ENCODE data around the gene TPST2. TPM values are rescaled to one million over a fixed set of nuclear protein-coding genes. Genes with fewer than 3 reads are reported as not detected.
A peak's percentile ranks its signal among the peaks of the same experiment; 100 is the strongest.

Gene TPST2
- total and polyA plus RNA-seq, 9 of the 15 experiments (the other 6 are each of a cell fraction or from before 2014, with no cell fraction given), result 14.2 to 123 (median 60.1) TPM

DNA sequence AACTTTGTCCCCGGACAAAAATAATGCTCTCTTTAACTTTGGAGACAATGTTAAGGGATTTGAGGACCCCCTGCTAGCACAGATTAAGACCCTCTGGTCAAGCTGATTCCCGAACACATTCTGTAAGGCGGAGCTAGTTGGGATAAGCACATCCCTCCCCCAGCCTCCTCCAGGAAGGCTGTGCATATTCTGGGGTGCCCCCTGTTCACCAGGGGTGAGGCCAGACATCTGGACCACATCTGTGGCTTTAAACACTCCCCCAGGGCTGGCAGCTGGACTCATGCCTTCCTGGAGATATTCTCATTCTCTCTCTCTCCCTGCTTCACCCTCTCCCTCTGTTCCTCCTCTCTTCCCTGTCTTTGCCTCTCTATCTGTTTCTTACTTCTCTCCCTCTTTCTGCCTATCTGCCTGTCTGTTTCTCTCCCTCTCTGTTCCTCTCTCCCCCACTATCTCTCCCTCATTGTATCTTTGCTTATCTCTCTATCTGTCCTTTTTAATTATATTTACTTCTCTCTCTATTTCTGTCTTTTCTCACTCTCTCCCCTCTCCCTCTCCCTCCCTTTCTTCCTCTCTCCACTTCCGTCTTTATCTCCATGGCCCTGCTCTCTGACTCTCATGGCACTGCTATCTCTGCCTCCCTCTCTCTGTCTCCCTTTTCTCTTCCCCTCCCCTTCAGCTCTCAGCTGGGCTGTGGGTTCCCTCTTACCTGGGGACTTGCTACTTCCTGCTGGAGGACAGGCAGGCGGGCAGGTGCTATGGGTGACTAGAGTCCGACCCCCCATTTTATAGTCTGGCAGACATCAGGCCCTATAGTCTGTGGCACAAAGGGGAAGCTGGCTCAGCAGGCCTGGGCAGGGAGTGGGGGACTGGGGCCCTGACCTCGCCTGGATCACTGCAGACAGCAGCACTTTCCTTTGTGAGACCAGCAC is 27.6 kb upstream of the TPST2 start, which contains the start of gene CRYBB1:
CRYBB1 (minus strand) TSS at position 757 of the 929 bp plus-strand sequence. CDS start 1,708 bp downstream, outside the sequence.
- WGBS (ENCODE audit: insufficient coverage, low coverage, missing lambda C conversion rate), result 31% methylated on average over 7 of the region's 7 CpGs
- no TSS peak for BruUV-seq (replicated peaks)
- intact Hi-C loops (cut with micrococcal nuclease), result no loop called here
- Histone ChIP-seq H3K9me1 (ENCODE audit: control insufficient read depth, insufficient read depth, low read length) (no peaks in the 10 kb centered on the region), H3K4me3 (no peak within 1 kb of the TSS), H3K9me3 (replicated peaks; ENCODE audit: control insufficient read depth, insufficient read depth, low read depth, low read length) (no peaks in the 10 kb centered on the region), H3K27me3 (ENCODE audit: control insufficient read depth in 2 of 2, insufficient read depth in 2 of 2, low read length in 2 of 2) (no peaks in the 10 kb centered on the region), H3K9ac (ENCODE audit: insufficient read depth in 1 of 2, low read depth in 2 of 2, low read length in 2 of 2) (peak within 1 kb of the TSS; percentile 59 to 84), H3K27ac (ENCODE audit: extremely low read depth, low read depth, low read length) (peak within 1 kb of the TSS; percentile 75), H3K4me1 (replicated peaks in 1 of 2; ENCODE audit: control insufficient read depth in 2 of 2, insufficient read depth in 2 of 2, low read length in 2 of 2) (peaks cover 40 to 48% of the 10 kb centered on the region in 2 experiments), H2AFZ (ENCODE audit: low read depth, low read length) (peak within 1 kb of the TSS; percentile 83), H3K79me2 (ENCODE audit: control insufficient read depth, insufficient read depth, low read length) (no peaks in the 10 kb centered on the region), H3K36me3 (ENCODE audit: control insufficient read depth, insufficient read depth, low read length) (no peaks in the 10 kb centered on the region), H3K4me2 (ENCODE audit: insufficient read depth, low read length) (peak within 1 kb of the TSS; percentile 57), H4K20me1 (replicated peaks; ENCODE audit: control insufficient read depth, insufficient read depth, low read length) (no peaks in the 10 kb centered on the region)
- POLR2A ChIA-PET, result interaction anchor here (0.7 to 1.2 kb wide), 2 partner anchors 21 to 263 kb away, joined by 3 to 4 read pairs; no protein-coding TSS in a partner anchor
- FAIRE-seq (peak; percentile 75), DNase-seq (ENCODE audit: extremely low read depth in 1 of 4, low spot score in 3 of 4) (peak; percentile 22 to 66 (median 41)), ATAC-seq (peak; percentile 75)
- in situ Hi-C loops (cut with MboI), result no loop called here
- CTCF ChIA-PET (ENCODE audit: low intra/inter-chr PET ratio), result no interaction called here
- TF ChIP-seq MBD2 (IDR thresholded peaks at IDR 0.05; ENCODE audit: borderline replicate concordance, low read depth), result no peak
- TF ChIP-seq, protein P1, sequence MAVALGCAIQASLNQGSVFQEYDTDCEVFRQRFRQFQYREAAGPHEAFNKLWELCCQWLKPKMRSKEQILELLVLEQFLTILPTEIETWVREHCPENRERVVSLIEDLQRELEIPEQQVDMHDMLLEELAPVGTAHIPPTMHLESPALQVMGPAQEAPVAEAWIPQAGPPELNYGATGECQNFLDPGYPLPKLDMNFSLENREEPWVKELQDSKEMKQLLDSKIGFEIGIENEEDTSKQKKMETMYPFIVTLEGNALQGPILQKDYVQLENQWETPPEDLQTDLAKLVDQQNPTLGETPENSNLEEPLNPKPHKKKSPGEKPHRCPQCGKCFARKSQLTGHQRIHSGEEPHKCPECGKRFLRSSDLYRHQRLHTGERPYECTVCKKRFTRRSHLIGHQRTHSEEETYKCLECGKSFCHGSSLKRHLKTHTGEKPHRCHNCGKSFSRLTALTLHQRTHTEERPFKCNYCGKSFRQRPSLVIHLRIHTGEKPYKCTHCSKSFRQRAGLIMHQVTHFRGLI (CRISPR knock-in tag; IDR thresholded peaks at IDR 0.05), result no peak
- TF ChIP-seq, protein P2, sequence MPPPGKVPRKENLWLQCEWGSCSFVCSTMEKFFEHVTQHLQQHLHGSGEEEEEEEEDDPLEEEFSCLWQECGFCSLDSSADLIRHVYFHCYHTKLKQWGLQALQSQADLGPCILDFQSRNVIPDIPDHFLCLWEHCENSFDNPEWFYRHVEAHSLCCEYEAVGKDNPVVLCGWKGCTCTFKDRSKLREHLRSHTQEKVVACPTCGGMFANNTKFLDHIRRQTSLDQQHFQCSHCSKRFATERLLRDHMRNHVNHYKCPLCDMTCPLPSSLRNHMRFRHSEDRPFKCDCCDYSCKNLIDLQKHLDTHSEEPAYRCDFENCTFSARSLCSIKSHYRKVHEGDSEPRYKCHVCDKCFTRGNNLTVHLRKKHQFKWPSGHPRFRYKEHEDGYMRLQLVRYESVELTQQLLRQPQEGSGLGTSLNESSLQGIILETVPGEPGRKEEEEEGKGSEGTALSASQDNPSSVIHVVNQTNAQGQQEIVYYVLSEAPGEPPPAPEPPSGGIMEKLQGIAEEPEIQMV (tag; conservative IDR thresholded peaks at IDR 0.05; ENCODE audit: low read depth), result no peak
- no peak for TF ChIP-seq RNF2 (IDR thresholded peaks at IDR 0.05)
- TF ChIP-seq ZNF551 (CRISPR knock-in tag; IDR thresholded peaks at IDR 0.05), result no peak
- peak; percentile 90 for TF ChIP-seq DPF2 (IDR thresholded peaks at IDR 0.05)
- peak; percentile 40 for TF ChIP-seq MTA2 (IDR thresholded peaks at IDR 0.05; ENCODE audit: low read depth)
- no peak for TF ChIP-seq ZNF785 (CRISPR knock-in tag; IDR thresholded peaks at IDR 0.05)
- TF ChIP-seq STAG1 (CRISPR knock-in tag; IDR thresholded peaks at IDR 0.05; ENCODE audit: borderline replicate concordance), result no peak
- no peak for TF ChIP-seq LCOR (CRISPR knock-in tag; IDR thresholded peaks at IDR 0.05)
- no peak for TF ChIP-seq NFE2 (IDR thresholded peaks at IDR 0.05; ENCODE audit: low read depth)
- 0 out of 2 replicates have a peak, but pooled peaks have one; percentile 15 for TF ChIP-seq SMARCA5 (IDR thresholded peaks at IDR 0.05)
